ENCODE results near the gene UBA3. TPM values are rescaled to one million over a fixed set of nuclear protein-coding genes. Genes with fewer than 3 reads are reported as not detected.

UBA3 gene
- total RNA-seq, 1 donor from 2014 or later: 84.2 TPM

DNA sequence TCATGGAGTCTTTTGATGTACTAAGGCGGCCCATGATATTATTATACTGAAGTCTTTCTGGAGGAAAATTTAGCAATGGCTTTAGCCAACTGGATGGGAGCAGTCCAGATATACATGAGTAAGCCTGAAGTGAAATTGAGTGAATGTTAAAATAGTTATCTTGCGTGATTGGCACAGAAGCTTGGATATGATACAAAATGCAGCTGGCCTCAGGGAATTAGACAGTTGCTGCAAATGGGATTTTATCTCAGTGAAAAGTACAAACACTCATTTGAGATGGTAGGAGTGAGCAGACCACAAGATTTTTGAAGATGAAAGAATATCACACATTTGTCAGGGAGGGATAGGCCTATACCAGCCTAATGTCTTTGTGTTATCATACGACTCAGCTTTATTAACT is 33.4 kb upstream of the UBA3 start:
- intact Hi-C loops (cut with micrococcal nuclease): no loop called here
- DNase-seq: no peak
- peaks cover 6% of the 10 kb centered on the region for H3K36me3 ChIP-seq
- no peaks in the 10 kb centered on the region for H3K9me3 ChIP-seq (replicated peaks)
- H3K4me1 ChIP-seq: peaks cover 51% of the 10 kb centered on the region
- TF ChIP-seq, protein P1, sequence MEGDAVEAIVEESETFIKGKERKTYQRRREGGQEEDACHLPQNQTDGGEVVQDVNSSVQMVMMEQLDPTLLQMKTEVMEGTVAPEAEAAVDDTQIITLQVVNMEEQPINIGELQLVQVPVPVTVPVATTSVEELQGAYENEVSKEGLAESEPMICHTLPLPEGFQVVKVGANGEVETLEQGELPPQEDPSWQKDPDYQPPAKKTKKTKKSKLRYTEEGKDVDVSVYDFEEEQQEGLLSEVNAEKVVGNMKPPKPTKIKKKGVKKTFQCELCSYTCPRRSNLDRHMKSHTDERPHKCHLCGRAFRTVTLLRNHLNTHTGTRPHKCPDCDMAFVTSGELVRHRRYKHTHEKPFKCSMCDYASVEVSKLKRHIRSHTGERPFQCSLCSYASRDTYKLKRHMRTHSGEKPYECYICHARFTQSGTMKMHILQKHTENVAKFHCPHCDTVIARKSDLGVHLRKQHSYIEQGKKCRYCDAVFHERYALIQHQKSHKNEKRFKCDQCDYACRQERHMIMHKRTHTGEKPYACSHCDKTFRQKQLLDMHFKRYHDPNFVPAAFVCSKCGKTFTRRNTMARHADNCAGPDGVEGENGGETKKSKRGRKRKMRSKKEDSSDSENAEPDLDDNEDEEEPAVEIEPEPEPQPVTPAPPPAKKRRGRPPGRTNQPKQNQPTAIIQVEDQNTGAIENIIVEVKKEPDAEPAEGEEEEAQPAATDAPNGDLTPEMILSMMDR (IDR thresholded peaks at IDR 0.05; ENCODE audit: borderline replicate concordance): no peak
- H3K27ac ChIP-seq (replicated peaks): peak overlapping the region; percentile 87
- peak overlapping the region; percentile 57 for H3K4me3 ChIP-seq
- no peaks in the 10 kb centered on the region for H3K27me3 ChIP-seq (ENCODE audit: low read depth)

DNA sequence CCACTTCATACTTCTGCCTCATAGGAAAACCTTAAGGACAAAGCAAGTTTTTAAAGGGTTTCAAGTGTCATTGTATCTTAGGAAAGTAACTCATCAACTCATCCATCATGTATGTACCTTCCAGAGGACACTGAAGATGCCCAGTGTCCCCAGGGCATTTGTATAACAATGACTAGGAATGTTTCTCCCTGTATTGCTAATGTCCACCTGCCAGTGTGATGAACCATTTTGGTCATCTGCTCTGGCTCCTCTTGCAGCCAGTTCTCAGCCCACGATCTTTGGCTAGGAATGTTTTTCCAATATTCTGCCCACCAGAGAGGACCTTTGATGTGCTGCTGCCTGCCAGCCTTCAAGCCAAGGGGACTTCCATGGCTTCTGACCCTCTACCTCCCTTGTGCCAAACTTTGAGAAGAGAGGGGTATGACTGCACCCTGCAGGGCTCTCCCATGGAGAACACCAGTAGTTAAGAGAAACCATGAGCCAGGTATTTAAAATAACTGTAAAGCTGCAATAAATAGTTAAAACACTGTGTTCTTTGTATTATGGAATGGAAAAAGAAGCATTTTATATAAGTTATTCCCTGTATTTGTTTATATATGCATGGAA is 30.9 kb upstream of the UBA3 start:
- peaks cover 48% of the 10 kb centered on the region for H3K4me1 ChIP-seq
- peak overlapping the region; percentile 87 for H3K27ac ChIP-seq (replicated peaks)

DNA sequence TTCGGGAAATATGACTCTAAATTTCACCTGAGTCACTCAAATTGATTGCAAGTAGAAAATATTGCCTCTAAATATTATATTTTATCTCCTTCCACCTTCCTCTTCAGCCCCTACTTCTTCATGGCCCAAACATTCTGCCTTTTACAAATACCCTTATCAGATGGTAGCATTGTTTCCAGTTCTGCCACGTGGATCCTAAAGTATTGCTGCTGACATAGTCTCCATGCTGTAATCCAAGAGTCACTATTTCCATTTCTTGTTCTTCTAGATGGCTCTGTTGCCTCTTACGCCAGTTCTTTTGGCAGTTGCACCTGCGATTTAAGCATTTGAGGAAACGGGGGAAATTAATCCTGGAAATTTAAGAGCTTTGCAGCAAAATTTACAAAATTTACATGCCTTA is 28.6 kb upstream of the UBA3 start:
- intact Hi-C loops (cut with micrococcal nuclease): no loop called here
- H3K27me3 ChIP-seq (ENCODE audit: low read depth): no peaks in the 10 kb centered on the region
- H3K4me3 ChIP-seq: no peak overlapping the region
- no peaks in the 10 kb centered on the region for H3K9me3 ChIP-seq (replicated peaks)
- no peak for DNase-seq
- H3K36me3 ChIP-seq: peaks cover 14% of the 10 kb centered on the region
- peaks cover 56% of the 10 kb centered on the region for H3K4me1 ChIP-seq
- peak overlapping the region; percentile 34 for H3K27ac ChIP-seq (replicated peaks)
- TF ChIP-seq, protein P1 (IDR thresholded peaks at IDR 0.05; ENCODE audit: borderline replicate concordance): no peak

More for the DNA sequence above, 30.9 kb upstream of the UBA3 start:
- no peak for DNase-seq
- intact Hi-C loops (cut with micrococcal nuclease): no loop called here
- H3K27me3 ChIP-seq (ENCODE audit: low read depth): no peaks in the 10 kb centered on the region
- H3K9me3 ChIP-seq (replicated peaks): no peaks in the 10 kb centered on the region
- no peak overlapping the region for H3K4me3 ChIP-seq
- TF ChIP-seq, protein P1 (IDR thresholded peaks at IDR 0.05; ENCODE audit: borderline replicate concordance): no peak
- peaks cover 5% of the 10 kb centered on the region for H3K36me3 ChIP-seq

DNA sequence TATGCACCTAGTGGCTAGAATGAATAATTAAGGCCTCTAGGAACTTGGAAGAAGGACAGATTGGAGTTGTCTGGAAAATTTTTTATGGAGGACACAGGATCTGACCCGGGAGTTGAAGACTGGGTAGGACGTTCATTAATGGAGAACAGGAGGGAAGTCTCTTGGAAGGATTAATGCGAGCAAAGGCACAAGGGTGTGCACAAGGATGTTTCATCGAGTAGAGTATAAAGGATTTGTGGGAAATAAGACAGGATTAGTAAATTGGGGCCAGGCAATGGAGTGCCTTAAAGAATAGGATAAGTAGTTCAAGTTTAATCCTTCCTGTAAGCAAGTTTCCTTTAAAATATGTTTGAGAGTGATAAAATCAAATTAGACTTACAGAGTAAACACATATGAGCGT is 27.7 kb upstream of the UBA3 start:
- Histone ChIP-seq H3K27me3 (ENCODE audit: low read depth) (no peaks in the 10 kb centered on the region), H3K4me1 (peaks cover 56% of the 10 kb centered on the region), H3K4me3 (no peak overlapping the region), H3K9me3 (replicated peaks) (no peaks in the 10 kb centered on the region), H3K27ac (replicated peaks) (peak overlapping the region; percentile 16), H3K36me3 (peaks cover 22% of the 10 kb centered on the region)
- intact Hi-C loops (cut with micrococcal nuclease): no loop called here
- no peak for DNase-seq
- TF ChIP-seq, protein P1 (IDR thresholded peaks at IDR 0.05; ENCODE audit: borderline replicate concordance): no peak

DNA sequence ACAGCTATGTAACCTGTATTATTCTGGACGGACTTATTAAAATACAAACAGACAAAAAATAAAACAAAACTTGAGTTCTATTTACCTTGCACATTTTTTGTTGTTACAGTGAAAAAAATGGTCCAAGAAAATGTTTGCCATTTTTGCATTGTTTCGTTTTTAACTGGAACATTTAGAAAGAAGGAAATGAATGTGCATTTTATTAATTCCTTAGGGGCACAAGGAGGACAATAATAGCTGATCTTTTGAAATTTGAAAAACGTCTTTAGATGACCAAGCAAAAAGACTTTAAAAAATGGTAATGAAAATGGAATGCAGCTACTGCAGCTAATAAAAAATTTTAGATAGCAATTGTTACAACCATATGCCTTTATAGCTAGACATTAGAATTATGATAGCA is 25.2 kb upstream of the UBA3 start:
- TF ChIP-seq, protein P1 (IDR thresholded peaks at IDR 0.05; ENCODE audit: borderline replicate concordance): no peak
- intact Hi-C loops (cut with micrococcal nuclease): no loop called here
- Histone ChIP-seq H3K36me3 (peaks cover 37% of the 10 kb centered on the region), H3K4me3 (no peak overlapping the region), H3K9me3 (replicated peaks) (no peaks in the 10 kb centered on the region), H3K27ac (replicated peaks) (peak overlapping the region; percentile 80), H3K27me3 (ENCODE audit: low read depth) (no peaks in the 10 kb centered on the region), H3K4me1 (peaks cover 62% of the 10 kb centered on the region)
- no peak for DNase-seq
